PC-3 (cell line): ENCODE results near the gene G3BP2. TPM values are rescaled to one million over a fixed set of nuclear protein-coding genes. Genes with fewer than 3 reads are reported as not detected.

Experiments used
- ATAC-seq: fragments of 200-7000 bp; cut with Tn5 transposase; 2 replicates; pipeline ENCODE4 v1.9.1; 2020; ENCODE audit warnings: mild to moderate bottlenecking, moderate library complexity
- BruUV-seq: library from RNA; stranded (reverse); fragments of 400-500 nt; replicated peaks from 2 replicates; lab custom pipeline; 2021; lab: Mats Ljungman, UMichigan
- CTCF ChIA-PET: fragments of 300-600 bp; sonication (Branson Sonifier 250); formaldehyde crosslinking; loops from one replicate; lab custom pipeline; 2022; ENCODE audit warnings: antibody characterized with exemption; lab: Charles Lee
- POLR2A ChIA-PET: fragments of 300-600 bp; sonication (Branson Sonifier 250); formaldehyde crosslinking; loops from one replicate; lab custom pipeline; 2022; ENCODE audit warnings: antibody characterized with exemption; ENCODE audit not compliant: unreplicated experiment; lab: Charles Lee
- DNase-seq: peaks from one replicate; pipeline ENCODE4 v3.0.0-alpha.2; 2015
- H2AFZ ChIP-seq: fragments of 300-600 bp; sonication (generic); 2 replicates; pipeline ENCODE4 v1.6.0; 2016; ENCODE audit warnings: antibody characterized with exemption, low read length
- H3F3A ChIP-seq: fragments of 300-600 bp; sonication (generic); one replicate; pipeline ENCODE4 v1.6.0; 2017; ENCODE audit warnings: antibody characterized with exemption, low read length, control low read depth, mild to moderate bottlenecking; ENCODE audit not compliant: unreplicated experiment
- H3K27ac ChIP-seq: fragments of 300-600 bp; sonication (generic); 2 replicates; pipeline ENCODE4 v1.5.1; 2016; ENCODE audit warnings: mild to moderate bottlenecking, low read length
- H3K27me3 ChIP-seq: fragments of 300-600 bp; sonication (generic); 2 replicates; pipeline ENCODE4 v1.6.1; 2016; ENCODE audit warnings: low read length, mixed read lengths
- H3K36me3 ChIP-seq: fragments of 300-600 bp; sonication (generic); 2 replicates; pipeline ENCODE4 v1.6.1; 2016; ENCODE audit warnings: low read depth, mixed run types, low read length, mixed read lengths
- H3K4me1 ChIP-seq: fragments of 300-600 bp; sonication (generic); 2 replicates; pipeline ENCODE4 v1.5.1; 2016; ENCODE audit warnings: low read length; ENCODE audit not compliant: insufficient read depth
- H3K4me2 ChIP-seq: fragments of 300-600 bp; sonication (generic); 2 replicates; pipeline ENCODE4 v1.6.0; 2016; ENCODE audit warnings: low read length
- H3K4me3 ChIP-seq: fragments of 300-600 bp; sonication (generic); 2 replicates; pipeline ENCODE4 v1.5.1; 2016; ENCODE audit warnings: mild to moderate bottlenecking, low read length, mixed read lengths
- H3K79me2 ChIP-seq: fragments of 300-600 bp; sonication (generic); 2 replicates; pipeline ENCODE4 v1.6.1; 2017; ENCODE audit warnings: low read length, mixed read lengths
- H3K9ac ChIP-seq: fragments of 300-600 bp; sonication (generic); 2 replicates; pipeline ENCODE4 v1.6.0; 2016; ENCODE audit warnings: mild to moderate bottlenecking, low read length
- H3K9me2 ChIP-seq: fragments of 300-600 bp; sonication (generic); replicated peaks from 2 replicates; pipeline ENCODE4 v1.6.1; 2016; ENCODE audit warnings: mixed run types, low read length, mixed read lengths
- H3K9me3 ChIP-seq: fragments of 300-600 bp; sonication (generic); 2 replicates; pipeline ENCODE4 v1.6.1; 2016; ENCODE audit warnings: low read length, mixed read lengths
- H4K20me1 ChIP-seq: fragments of 300-600 bp; sonication (generic); 2 replicates; pipeline ENCODE4 v1.6.1; 2016; ENCODE audit warnings: low read length, mixed read lengths
- EZH2 ChIP-seq: fragments of 300-600 bp; sonication (generic); IDR thresholded peaks from one replicate; pipeline ENCODE4 v1.6.1; 2017; ENCODE audit warnings: antibody characterized with exemption, mild to moderate bottlenecking, low read length; ENCODE audit not compliant: unreplicated experiment
- EZH2phosphoT487 ChIP-seq: fragments of 300-600 bp; sonication (generic); IDR thresholded peaks from 2 replicates; pipeline ENCODE4 v1.6.1; 2018; ENCODE audit warnings: mild to moderate bottlenecking, antibody characterized with exemption, low read length, borderline replicate concordance
- intact Hi-C: fragments of 100-400 bp; cut with micrococcal nuclease; formaldehyde crosslinking; loops from 2 replicates; pipeline ENCODE4 v1.9.0; 2023
- total RNA-seq: library from RNA; depleted of rRNA; stranded (reverse); fragments of >200 nt; gene quantifications from 2 replicates; pipeline ENCODE4 v1.2.3, GENCODE V29; 2014
- TF ChIP-seq, protein P1 (sequence below): fragments of 300-600 bp; sonication (generic); conservative IDR thresholded peaks from 2 replicates; pipeline ENCODE4 v1.5.1; 2017; ENCODE audit warnings: antibody characterized with exemption, low read depth, mild to moderate bottlenecking, low read length

The G3BP2 gene
- total RNA-seq, 1 experiment from 2014 or later: 68.7 TPM

GRCh38 chr4:75702919-75703411 lies 29.8 kb upstream of the G3BP2 start:
- H3K27ac ChIP-seq: no peak overlapping the region

DNA sequence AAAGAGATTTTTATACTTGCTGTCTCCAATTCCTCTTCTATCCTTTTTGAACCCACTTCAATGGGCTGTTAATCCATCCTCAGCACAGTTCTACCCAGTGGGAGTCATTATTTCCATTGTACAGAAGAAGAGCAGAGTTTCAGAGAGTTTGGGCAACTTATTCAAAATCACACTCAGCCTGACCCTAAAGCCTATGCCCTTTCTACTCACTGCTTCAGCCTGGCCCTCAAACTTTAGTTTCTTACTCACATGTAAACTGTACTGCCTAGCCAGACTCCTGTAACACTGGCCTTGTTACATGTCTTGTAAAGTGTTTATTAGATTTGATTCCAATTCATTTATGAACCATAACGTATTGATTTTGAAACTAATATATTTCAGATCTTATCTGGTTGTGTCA lies 26.1 kb upstream of the G3BP2 start:
- no peaks in the 10 kb centered on the region for H3K36me3 ChIP-seq
- H3K27me3 ChIP-seq: no peaks in the 10 kb centered on the region
- ATAC-seq: no peak
- H4K20me1 ChIP-seq: no peaks in the 10 kb centered on the region
- no peak overlapping the region for H3K27ac ChIP-seq
- H3K4me2 ChIP-seq: no peak overlapping the region
- CTCF ChIA-PET: no interaction called here
- no peaks in the 10 kb centered on the region for H3K9me3 ChIP-seq
- DNase-seq: no peak
- no peaks in the 10 kb centered on the region for H3K79me2 ChIP-seq
- no peaks in the 10 kb centered on the region for H3K4me1 ChIP-seq
- POLR2A ChIA-PET: no interaction called here
- no peaks in the 10 kb centered on the region for H3F3A ChIP-seq
- H3K9me2 ChIP-seq: no peaks in the 10 kb centered on the region
- no peak overlapping the region for H2AFZ ChIP-seq
- BruUV-seq: no TSS peak
- no peak overlapping the region for H3K9ac ChIP-seq
- TF ChIP-seq EZH2 (no peak), EZH2phosphoT487 (no peak)
- TF ChIP-seq, protein P1, sequence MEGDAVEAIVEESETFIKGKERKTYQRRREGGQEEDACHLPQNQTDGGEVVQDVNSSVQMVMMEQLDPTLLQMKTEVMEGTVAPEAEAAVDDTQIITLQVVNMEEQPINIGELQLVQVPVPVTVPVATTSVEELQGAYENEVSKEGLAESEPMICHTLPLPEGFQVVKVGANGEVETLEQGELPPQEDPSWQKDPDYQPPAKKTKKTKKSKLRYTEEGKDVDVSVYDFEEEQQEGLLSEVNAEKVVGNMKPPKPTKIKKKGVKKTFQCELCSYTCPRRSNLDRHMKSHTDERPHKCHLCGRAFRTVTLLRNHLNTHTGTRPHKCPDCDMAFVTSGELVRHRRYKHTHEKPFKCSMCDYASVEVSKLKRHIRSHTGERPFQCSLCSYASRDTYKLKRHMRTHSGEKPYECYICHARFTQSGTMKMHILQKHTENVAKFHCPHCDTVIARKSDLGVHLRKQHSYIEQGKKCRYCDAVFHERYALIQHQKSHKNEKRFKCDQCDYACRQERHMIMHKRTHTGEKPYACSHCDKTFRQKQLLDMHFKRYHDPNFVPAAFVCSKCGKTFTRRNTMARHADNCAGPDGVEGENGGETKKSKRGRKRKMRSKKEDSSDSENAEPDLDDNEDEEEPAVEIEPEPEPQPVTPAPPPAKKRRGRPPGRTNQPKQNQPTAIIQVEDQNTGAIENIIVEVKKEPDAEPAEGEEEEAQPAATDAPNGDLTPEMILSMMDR: no peak
- intact Hi-C loops: no loop called here
- no peak overlapping the region for H3K4me3 ChIP-seq

More at GRCh38 chr4:75702919-75703411, 29.8 kb upstream of the G3BP2 start:
- TF ChIP-seq, protein P1: no peak
- TF ChIP-seq EZH2phosphoT487: no peak
- no TSS peak for BruUV-seq
- ChIA-PET CTCF (no interaction called here), POLR2A (no interaction called here)
- no peak for ATAC-seq
- Histone ChIP-seq H3K9me3 (no peaks in the 10 kb centered on the region), H3K9ac (no peak overlapping the region), H3K4me2 (no peak overlapping the region), H3K79me2 (no peaks in the 10 kb centered on the region), H3K36me3 (no peaks in the 10 kb centered on the region), H3K4me3 (no peak overlapping the region), H3F3A (no peaks in the 10 kb centered on the region), H4K20me1 (no peaks in the 10 kb centered on the region), H3K27me3 (no peaks in the 10 kb centered on the region), H2AFZ (no peak overlapping the region), H3K4me1 (no peaks in the 10 kb centered on the region), H3K9me2 (no peaks in the 10 kb centered on the region)
- no peak for DNase-seq
- intact Hi-C loops: no loop called here

DNA sequence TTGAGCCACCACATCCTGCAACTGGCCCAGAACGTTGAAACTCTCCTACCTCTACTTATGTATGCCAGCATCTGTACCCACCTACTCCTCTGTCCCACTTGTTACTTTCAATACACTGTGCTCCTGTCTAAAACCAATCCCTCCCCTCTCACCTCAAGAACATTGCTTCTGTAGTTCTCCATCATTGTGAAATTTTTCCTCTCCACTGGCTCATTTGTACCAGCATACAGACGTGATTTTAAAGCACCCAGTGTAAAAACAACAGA lies 25.7 kb upstream of the G3BP2 start:
- ChIA-PET CTCF (no interaction called here), POLR2A (no interaction called here)
- DNase-seq (no peak), ATAC-seq (no peak)
- H4K20me1 ChIP-seq: no peaks in the 10 kb centered on the region
- H3K27me3 ChIP-seq: no peaks in the 10 kb centered on the region
- H3K9me3 ChIP-seq: no peaks in the 10 kb centered on the region
- intact Hi-C loops: no loop called here
- no peaks in the 10 kb centered on the region for H3F3A ChIP-seq
- H3K27ac ChIP-seq: no peak overlapping the region
- no peaks in the 10 kb centered on the region for H3K36me3 ChIP-seq
- no peaks in the 10 kb centered on the region for H3K4me1 ChIP-seq
- no peak overlapping the region for H3K4me3 ChIP-seq
- H3K4me2 ChIP-seq: no peak overlapping the region
- TF ChIP-seq, protein P1: no peak
- no peak for TF ChIP-seq EZH2
- no TSS peak for BruUV-seq
- H3K79me2 ChIP-seq: no peaks in the 10 kb centered on the region
- H3K9me2 ChIP-seq: no peaks in the 10 kb centered on the region
- no peak overlapping the region for H3K9ac ChIP-seq
- no peak overlapping the region for H2AFZ ChIP-seq
